ENCODE data around the gene FAIM2.

The FAIM2 gene

DNA sequence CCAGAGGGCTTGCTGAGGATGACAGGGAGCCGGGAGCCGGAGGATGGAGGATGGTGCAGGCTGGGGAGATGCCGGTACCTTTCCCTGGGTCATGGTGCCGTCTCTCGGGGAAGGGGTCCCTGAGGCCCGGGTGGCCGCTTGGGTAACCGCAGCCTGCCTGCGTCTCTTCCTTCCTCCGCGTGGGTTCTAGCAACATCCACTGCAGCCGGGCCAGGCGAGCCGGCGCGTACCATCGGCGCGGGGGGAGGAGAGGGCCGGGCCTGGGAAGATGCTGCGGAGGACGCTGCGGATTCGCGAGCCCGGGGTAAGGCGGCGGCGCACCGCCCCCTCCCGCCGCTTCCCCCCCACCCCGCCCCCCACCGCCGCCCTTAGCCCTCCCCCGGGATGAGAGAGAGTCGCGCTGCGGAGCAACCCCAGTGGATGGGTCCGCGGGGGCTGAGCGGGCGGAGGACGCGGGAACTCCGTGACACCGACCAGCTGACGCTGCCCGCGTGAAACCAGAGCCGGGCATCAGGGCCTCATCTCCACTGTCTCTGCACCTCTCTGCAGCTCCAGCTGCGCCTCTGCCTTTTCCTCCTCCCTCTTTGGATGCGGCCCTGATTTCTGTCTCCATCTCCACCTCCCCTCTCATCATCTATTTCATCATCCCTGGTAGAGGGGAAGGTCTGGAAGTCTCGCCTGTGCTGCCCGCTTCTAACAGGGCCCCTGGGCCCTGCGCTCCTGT, at the start of gene FAIM2:
Gene FAIM2 (minus strand): TSS at position 201 of the 724 bp plus-strand sequence. CDS start 108 bp downstream, at position 93.
- DNase-seq (ENCODE audit: low read depth, low spot score) = peak; percentile 28
- TF ChIP-seq, protein P1, sequence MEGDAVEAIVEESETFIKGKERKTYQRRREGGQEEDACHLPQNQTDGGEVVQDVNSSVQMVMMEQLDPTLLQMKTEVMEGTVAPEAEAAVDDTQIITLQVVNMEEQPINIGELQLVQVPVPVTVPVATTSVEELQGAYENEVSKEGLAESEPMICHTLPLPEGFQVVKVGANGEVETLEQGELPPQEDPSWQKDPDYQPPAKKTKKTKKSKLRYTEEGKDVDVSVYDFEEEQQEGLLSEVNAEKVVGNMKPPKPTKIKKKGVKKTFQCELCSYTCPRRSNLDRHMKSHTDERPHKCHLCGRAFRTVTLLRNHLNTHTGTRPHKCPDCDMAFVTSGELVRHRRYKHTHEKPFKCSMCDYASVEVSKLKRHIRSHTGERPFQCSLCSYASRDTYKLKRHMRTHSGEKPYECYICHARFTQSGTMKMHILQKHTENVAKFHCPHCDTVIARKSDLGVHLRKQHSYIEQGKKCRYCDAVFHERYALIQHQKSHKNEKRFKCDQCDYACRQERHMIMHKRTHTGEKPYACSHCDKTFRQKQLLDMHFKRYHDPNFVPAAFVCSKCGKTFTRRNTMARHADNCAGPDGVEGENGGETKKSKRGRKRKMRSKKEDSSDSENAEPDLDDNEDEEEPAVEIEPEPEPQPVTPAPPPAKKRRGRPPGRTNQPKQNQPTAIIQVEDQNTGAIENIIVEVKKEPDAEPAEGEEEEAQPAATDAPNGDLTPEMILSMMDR (IDR thresholded peaks at IDR 0.05; ENCODE audit: low read depth, low read length) = no peak
- peak within 1 kb of the TSS; percentile 15 for H3K4me3 ChIP-seq (ENCODE audit: low read depth, low read length)
- in situ Hi-C loops (cut with HindIII; ENCODE audit: low sequenced_read_pairs) = no loop called here

DNA sequence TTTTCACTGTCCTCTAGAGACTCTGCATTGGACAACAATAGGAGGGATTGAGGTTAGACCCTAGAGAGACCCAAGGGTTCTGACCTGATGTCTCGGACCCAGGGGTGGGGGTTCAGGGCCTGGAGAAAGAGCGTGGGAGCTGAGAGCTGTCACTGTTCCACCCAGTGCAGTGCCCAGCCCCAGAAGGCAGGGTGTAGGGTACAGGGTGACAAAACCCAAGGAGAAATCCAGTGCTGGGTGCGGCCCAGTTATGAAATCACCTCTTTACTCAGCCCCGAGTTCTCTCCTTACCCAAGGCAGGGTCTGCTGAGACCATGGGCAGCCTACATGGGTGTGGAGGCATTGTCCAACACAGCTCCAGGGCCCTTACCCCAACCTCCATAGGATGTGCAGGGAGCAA, 49.5 kb upstream of the FAIM2 start:
- H3K4me3 ChIP-seq (ENCODE audit: low read depth, low read length) = no peak overlapping the region
- no peak for DNase-seq (ENCODE audit: low read depth, low spot score)
- TF ChIP-seq, protein P1 (IDR thresholded peaks at IDR 0.05; ENCODE audit: low read depth, low read length) = no peak
- in situ Hi-C loops (cut with HindIII; ENCODE audit: low sequenced_read_pairs) = no loop called here

DNA sequence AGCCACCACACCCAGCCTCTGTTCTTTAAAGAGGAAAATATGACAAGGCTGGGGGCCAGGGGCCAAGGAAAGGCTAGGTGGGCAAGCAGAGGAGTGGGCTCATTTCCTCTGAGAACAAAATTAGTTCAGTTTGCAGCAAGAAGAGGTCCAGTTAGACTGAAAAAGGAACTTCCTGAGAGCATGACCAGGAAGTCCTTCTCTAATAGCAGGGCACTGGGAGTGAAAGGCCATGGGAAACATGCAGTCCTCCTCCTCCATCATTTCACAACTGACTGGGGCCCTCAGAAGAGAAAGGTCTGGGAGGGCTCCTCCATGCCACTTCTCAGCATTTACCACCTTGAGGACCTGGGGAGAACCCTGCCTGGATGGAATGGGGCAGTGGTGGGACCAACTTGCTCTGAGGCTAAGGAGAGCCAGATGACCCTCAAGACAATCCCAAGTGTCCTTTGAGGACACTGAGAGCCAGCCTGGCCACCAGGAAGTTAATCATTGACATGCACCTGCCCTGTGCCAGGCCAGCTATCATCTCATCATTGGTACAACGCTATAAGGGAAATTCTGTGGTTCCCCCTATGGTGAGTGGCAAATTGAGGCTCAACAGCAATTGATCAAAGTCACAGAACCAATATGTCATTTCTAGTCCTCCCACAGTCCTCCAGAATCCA, 48.8 kb upstream of the FAIM2 start:
- TF ChIP-seq, protein P1 (IDR thresholded peaks at IDR 0.05; ENCODE audit: low read depth, low read length) = no peak
- no peak for DNase-seq (ENCODE audit: low read depth, low spot score)
- H3K4me3 ChIP-seq (ENCODE audit: low read depth, low read length) = no peak overlapping the region
- in situ Hi-C loops (cut with HindIII; ENCODE audit: low sequenced_read_pairs) = no loop called here

DNA sequence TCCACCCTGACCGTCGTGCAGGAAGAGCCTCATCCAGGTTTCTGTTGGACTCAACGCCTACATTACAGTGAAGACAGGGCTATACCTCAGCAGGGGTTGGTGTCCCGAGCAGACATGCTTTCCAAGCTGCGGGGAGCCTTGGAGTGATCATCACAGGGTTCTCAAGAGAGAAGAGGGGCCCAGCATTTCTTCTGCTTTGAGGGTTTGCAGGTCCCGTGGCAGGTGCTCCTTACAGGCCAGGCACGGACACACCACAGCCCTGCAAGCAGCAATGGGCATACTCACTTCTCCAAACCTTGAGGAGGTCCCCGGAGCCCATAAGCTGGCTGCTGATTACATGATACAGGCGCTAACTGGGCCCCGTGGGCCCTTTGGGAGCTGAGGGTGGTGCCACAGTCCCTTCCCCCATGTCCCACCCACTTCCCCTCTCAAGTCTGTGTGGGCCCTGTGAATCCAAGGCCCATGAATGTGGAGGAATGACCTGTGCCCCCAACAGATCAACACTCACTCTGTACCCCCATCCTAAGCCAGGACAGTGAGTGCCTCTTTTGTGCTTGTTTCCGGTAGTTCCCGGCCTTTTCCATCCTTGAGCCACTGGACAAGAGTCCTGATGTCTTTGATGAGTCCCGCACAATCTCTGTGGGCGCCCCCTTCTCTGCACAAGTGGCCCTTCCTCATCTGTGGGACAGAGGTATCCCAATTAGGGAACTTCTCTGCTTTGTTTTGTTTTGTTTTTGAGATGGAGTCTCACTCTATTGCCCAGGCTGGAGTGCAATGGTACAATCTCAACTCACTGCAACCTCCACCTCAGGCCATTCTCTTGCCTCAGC, 47.9 kb upstream of the FAIM2 start:
- in situ Hi-C loops (cut with HindIII; ENCODE audit: low sequenced_read_pairs) = no loop called here

DNA sequence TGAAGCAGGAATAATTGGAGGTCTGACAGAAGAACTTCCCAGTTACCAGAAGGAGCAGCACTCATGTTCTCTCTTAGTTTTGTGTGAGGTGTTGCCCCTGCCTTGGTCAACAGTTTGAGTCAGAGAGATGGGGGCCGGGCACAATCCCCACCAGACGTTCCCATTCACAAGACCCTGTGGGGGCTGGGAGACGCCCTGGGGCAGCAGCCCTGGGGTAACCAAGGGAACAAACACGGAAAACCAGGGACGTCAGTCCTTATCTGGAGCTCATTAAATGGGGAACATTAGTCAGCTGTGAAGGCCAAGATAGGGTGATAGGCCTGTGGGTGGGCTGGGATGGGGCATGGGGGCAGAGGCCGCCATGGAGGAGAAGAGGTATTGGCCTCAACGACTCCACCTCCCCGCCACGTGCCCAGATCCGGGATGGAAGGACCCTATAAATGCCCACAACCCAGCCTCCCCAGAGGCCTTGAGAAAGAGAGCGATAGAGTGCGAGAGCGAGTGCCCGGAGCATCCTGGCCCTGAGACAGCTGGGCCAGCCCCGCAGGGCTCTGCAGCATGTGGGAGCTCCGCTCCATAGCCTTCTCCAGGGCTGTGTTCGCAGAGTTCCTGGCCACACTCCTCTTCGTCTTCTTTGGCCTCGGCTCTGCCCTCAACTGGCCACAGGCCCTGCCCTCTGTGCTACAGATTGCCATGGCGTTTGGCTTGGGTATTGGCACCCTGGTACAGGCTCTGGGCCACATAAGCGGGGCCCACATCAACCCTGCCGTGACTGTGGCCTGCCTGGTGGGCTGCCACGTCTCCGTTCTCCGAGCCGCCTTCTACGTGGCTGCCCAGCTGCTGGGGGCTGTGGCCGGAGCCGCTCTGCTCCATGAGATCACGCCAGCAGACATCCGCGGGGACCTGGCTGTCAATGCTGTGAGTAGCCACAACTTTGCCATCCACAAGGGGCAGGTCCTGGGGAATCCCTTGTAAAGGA, 46.9 kb upstream of the FAIM2 start, which contains the start of gene AQP2:
Gene AQP2 (plus strand): TSS at position 465 of the 979 bp plus-strand sequence. CDS start 94 bp downstream, at position 559.
- H3K4me3 ChIP-seq (ENCODE audit: low read depth, low read length) = no peak within 1 kb of the TSS
- TF ChIP-seq, protein P1 (IDR thresholded peaks at IDR 0.05; ENCODE audit: low read depth, low read length) = no peak
- no peak for DNase-seq (ENCODE audit: low read depth, low spot score)
- in situ Hi-C loops (cut with HindIII; ENCODE audit: low sequenced_read_pairs) = no loop called here

More for the DNA sequence above, 47.9 kb upstream of the FAIM2 start:
- H3K4me3 ChIP-seq (ENCODE audit: low read depth, low read length) = no peak overlapping the region
- no peak for DNase-seq (ENCODE audit: low read depth, low spot score)
- TF ChIP-seq, protein P1 (IDR thresholded peaks at IDR 0.05; ENCODE audit: low read depth, low read length) = no peak

All from astrocyte of the spinal cord (primary cell).